ENCODE results near the gene MMP24. TPM values are rescaled to one million over a fixed set of nuclear protein-coding genes. Genes with fewer than 3 reads are reported as not detected.

Gene MMP24
- total RNA-seq, 2 experiments from 2014 or later = not detected

- POLR2A ChIA-PET = interaction anchor here (0.7 kb wide), 1 partner anchor 17 kb away, joined by 5 read pairs; no protein-coding TSS in a partner anchor
- Histone ChIP-seq H3K4me1 (ENCODE audit: insufficient read depth, low read length, poor library complexity, severe bottlenecking) (no peaks in the 10 kb centered on the region), H3K79me2 (ENCODE audit: insufficient read depth, low read depth, low read length) (no peaks in the 10 kb centered on the region), H3K4me2 (ENCODE audit: low read length) (no peak overlapping the region), H4K20me1 (ENCODE audit: insufficient read depth, low read length) (no peaks in the 10 kb centered on the region), H3K36me3 (ENCODE audit: insufficient read depth, low read length) (no peaks in the 10 kb centered on the region), H3K4me3 (ENCODE audit: low read depth, low read length, poor library complexity, severe bottlenecking) (no peak overlapping the region), H3K9me3 (ENCODE audit: low read length) (no peaks in the 10 kb centered on the region), H2AFZ (ENCODE audit: low read length) (no peak overlapping the region), H3K9me2 (ENCODE audit: insufficient read depth, low read length) (no peaks in the 10 kb centered on the region), H3K27ac (ENCODE audit: low read depth, low read length, poor library complexity, severe bottlenecking) (no peak overlapping the region)
- BruUV-seq (replicated peaks) = no TSS peak
- no peak for DNase-seq (ENCODE audit: low spot score)
- CTCF ChIA-PET (ENCODE audit: unreplicated experiment) = no interaction called here
- TF ChIP-seq CTCF (conservative IDR thresholded peaks at IDR 0.05; ENCODE audit: low read length) (no peak), EZH2phosphoT487 (IDR thresholded peaks at IDR 0.05; ENCODE audit: borderline replicate concordance, low read depth, low read length) (no peak)
- intact Hi-C loops (cut with micrococcal nuclease; ENCODE audit: unreplicated experiment) = no loop called here
Observed at GRCh38 chr20:35295058-35295457, 68.6 kb downstream of the MMP24 start.

GRCh38 chr20:35295674-35296073, 69.2 kb downstream of the MMP24 start:
- no TSS peak for BruUV-seq (replicated peaks)
- Histone ChIP-seq H3K27ac (ENCODE audit: low read depth, low read length, poor library complexity, severe bottlenecking) (no peak overlapping the region), H3K79me2 (ENCODE audit: insufficient read depth, low read depth, low read length) (no peaks in the 10 kb centered on the region), H3K9me2 (ENCODE audit: insufficient read depth, low read length) (no peaks in the 10 kb centered on the region), H3K36me3 (ENCODE audit: insufficient read depth, low read length) (no peaks in the 10 kb centered on the region), H3K9me3 (ENCODE audit: low read length) (no peaks in the 10 kb centered on the region), H2AFZ (ENCODE audit: low read length) (no peak overlapping the region), H3K4me2 (ENCODE audit: low read length) (no peak overlapping the region), H4K20me1 (ENCODE audit: insufficient read depth, low read length) (no peaks in the 10 kb centered on the region), H3K4me3 (ENCODE audit: low read depth, low read length, poor library complexity, severe bottlenecking) (no peak overlapping the region), H3K4me1 (ENCODE audit: insufficient read depth, low read length, poor library complexity, severe bottlenecking) (no peaks in the 10 kb centered on the region)
- TF ChIP-seq EZH2phosphoT487 (IDR thresholded peaks at IDR 0.05; ENCODE audit: borderline replicate concordance, low read depth, low read length) = no peak
- TF ChIP-seq CTCF (conservative IDR thresholded peaks at IDR 0.05; ENCODE audit: low read length) = no peak
- no peak for DNase-seq (ENCODE audit: low spot score)
- CTCF ChIA-PET (ENCODE audit: unreplicated experiment) = no interaction called here
- POLR2A ChIA-PET = no interaction called here
- intact Hi-C loops (cut with micrococcal nuclease; ENCODE audit: unreplicated experiment) = no loop called here

GRCh38 chr20:35296101-35296554, 69.6 kb downstream of the MMP24 start:
- H3K27ac ChIP-seq (ENCODE audit: low read depth, low read length, poor library complexity, severe bottlenecking) = no peak overlapping the region
- H3K9me2 ChIP-seq (ENCODE audit: insufficient read depth, low read length) = no peaks in the 10 kb centered on the region
- H3K79me2 ChIP-seq (ENCODE audit: insufficient read depth, low read depth, low read length) = no peaks in the 10 kb centered on the region
- ChIA-PET CTCF (ENCODE audit: unreplicated experiment) (no interaction called here), POLR2A (no interaction called here)
- no peaks in the 10 kb centered on the region for H3K4me1 ChIP-seq (ENCODE audit: insufficient read depth, low read length, poor library complexity, severe bottlenecking)
- DNase-seq (ENCODE audit: low spot score) = no peak
- no TSS peak for BruUV-seq (replicated peaks)
- H3K36me3 ChIP-seq (ENCODE audit: insufficient read depth, low read length) = no peaks in the 10 kb centered on the region
- intact Hi-C loops (cut with micrococcal nuclease; ENCODE audit: unreplicated experiment) = no loop called here
- H2AFZ ChIP-seq (ENCODE audit: low read length) = no peak overlapping the region
- H3K4me3 ChIP-seq (ENCODE audit: low read depth, low read length, poor library complexity, severe bottlenecking) = no peak overlapping the region
- H4K20me1 ChIP-seq (ENCODE audit: insufficient read depth, low read length) = no peaks in the 10 kb centered on the region
- no peak overlapping the region for H3K4me2 ChIP-seq (ENCODE audit: low read length)
- TF ChIP-seq EZH2phosphoT487 (IDR thresholded peaks at IDR 0.05; ENCODE audit: borderline replicate concordance, low read depth, low read length) = no peak
- no peak for TF ChIP-seq CTCF (conservative IDR thresholded peaks at IDR 0.05; ENCODE audit: low read length)
- H3K9me3 ChIP-seq (ENCODE audit: low read length) = no peaks in the 10 kb centered on the region
